GM23338 (cell line): ENCODE results near the gene CCDC82. TPM values are rescaled to one million over a fixed set of nuclear protein-coding genes. Genes with fewer than 3 reads are reported as not detected.

Source experiments
- ATAC-seq: fragments of 200-7000 bp; cut with Tn5 transposase; 3 replicates; pipeline ENCODE4 v1.9.1; 2020
- DNase-seq: peaks from one replicate; pipeline ENCODE4 v3.0.0-alpha.2; 2015; ENCODE audit warnings: low spot score
- H2AFZ ChIP-seq: fragments of 200-600 bp; sonication (generic); 2 replicates; pipeline ENCODE4 v1.8.0; 2016; ENCODE audit warnings: antibody characterized with exemption, mild to moderate bottlenecking, moderate library complexity
- H3F3A ChIP-seq: fragments of 200-600 bp; sonication (generic); replicated peaks from 2 replicates; pipeline ENCODE4 v1.8.0; 2017; ENCODE audit warnings: antibody characterized with exemption, mixed run types, low read depth
- H3K27ac ChIP-seq: fragments of 200-600 bp; sonication (generic); 2 replicates; pipeline ENCODE4 v1.6.1; 2016; ENCODE audit warnings: low read depth
- H3K27me3 ChIP-seq: fragments of 200-600 bp; sonication (generic); 2 replicates; pipeline ENCODE4 v1.8.0; 2016; ENCODE audit warnings: mild to moderate bottlenecking, mixed run types, moderate library complexity; ENCODE audit not compliant: insufficient read depth
- H3K36me3 ChIP-seq: fragments of 200-600 bp; sonication (generic); 2 replicates; pipeline ENCODE4 v1.8.0; 2016; ENCODE audit warnings: mild to moderate bottlenecking; ENCODE audit not compliant: insufficient read depth
- H3K4me1 ChIP-seq: fragments of 200-600 bp; sonication (generic); 2 replicates; pipeline ENCODE4 v1.8.0; 2016; ENCODE audit warnings: mild to moderate bottlenecking, moderate library complexity; ENCODE audit not compliant: insufficient read depth
- H3K4me2 ChIP-seq: fragments of 200-600 bp; sonication (generic); 2 replicates; pipeline ENCODE4 v1.7.1; 2017; ENCODE audit warnings: mixed run types
- H3K4me3 ChIP-seq: fragments of 200-600 bp; sonication (generic); 2 replicates; pipeline ENCODE4 v1.6.1; 2016; ENCODE audit warnings: mixed run types
- H3K79me2 ChIP-seq: fragments of 200-600 bp; sonication (generic); replicated peaks from 2 replicates; pipeline ENCODE4 v1.8.0; 2017; ENCODE audit warnings: mild to moderate bottlenecking; ENCODE audit not compliant: insufficient read depth
- H3K9me2 ChIP-seq: fragments of 200-600 bp; sonication (generic); 2 replicates; pipeline ENCODE4 v1.8.0; 2017; ENCODE audit not compliant: insufficient read depth
- H4K20me1 ChIP-seq: fragments of 200-600 bp; sonication (generic); replicated peaks from 2 replicates; pipeline ENCODE4 v1.8.0; 2017; ENCODE audit warnings: mild to moderate bottlenecking; ENCODE audit not compliant: insufficient read depth
- H3K27ac Mint-ChIP-seq: 2 replicates; pipeline ENCODE4 v1.8.0; 2020; ENCODE audit warnings: inconsistent platforms, mild to moderate bottlenecking, moderate library complexity, mixed read lengths
- H3K27me3 Mint-ChIP-seq: 3 replicates; pipeline ENCODE4 v1.8.0; 2022; ENCODE audit warnings: low read depth, mild to moderate bottlenecking, moderate library complexity, mixed read lengths, inconsistent platforms; ENCODE audit not compliant: insufficient read depth, poor library complexity
- H3K36me3 Mint-ChIP-seq: 3 replicates; pipeline ENCODE4 v1.8.0; 2021; ENCODE audit warnings: low read depth, mild to moderate bottlenecking, inconsistent platforms, moderate library complexity, mixed read lengths
- H3K4me1 Mint-ChIP-seq: 3 replicates; pipeline ENCODE4 v1.8.0; 2020; ENCODE audit warnings: mild to moderate bottlenecking, inconsistent platforms, mixed read lengths
- H3K4me3 Mint-ChIP-seq: 3 replicates; pipeline ENCODE4 v1.8.0; 2021; ENCODE audit warnings: moderate library complexity, mild to moderate bottlenecking, inconsistent platforms, mixed read lengths
- H3K9me3 Mint-ChIP-seq: 3 replicates; pipeline ENCODE4 v1.8.0; 2020; ENCODE audit warnings: moderate library complexity, mild to moderate bottlenecking, inconsistent platforms, mixed read lengths
- EZH2 ChIP-seq: fragments of 200-600 bp; sonication (generic); IDR thresholded peaks from one replicate; pipeline ENCODE4 v1.8.0; 2017; ENCODE audit warnings: antibody characterized with exemption, mild to moderate bottlenecking, low read depth; ENCODE audit not compliant: unreplicated experiment
- EZH2phosphoT487 ChIP-seq: fragments of 200-600 bp; sonication (generic); IDR thresholded peaks from one replicate; pipeline ENCODE4 v1.8.1; 2018; ENCODE audit warnings: antibody characterized with exemption; ENCODE audit not compliant: unreplicated experiment
- NANOG ChIP-seq: IDR thresholded peaks from 2 replicates; pipeline ENCODE4 v1.6.1; 2016; ENCODE audit warnings: antibody characterized with exemption, borderline replicate concordance
- STAT1 ChIP-seq: IDR thresholded peaks from one replicate; pipeline ENCODE4 v1.6.1; 2016; ENCODE audit warnings: antibody characterized with exemption; ENCODE audit not compliant: unreplicated experiment
- ZNF331 ChIP-seq: fragments of 250-450 bp; sonication (Bioruptor Pico); IDR thresholded peaks from 2 replicates; pipeline ENCODE4 v1.5.0; 2020; ENCODE audit warnings: low read depth, mild to moderate bottlenecking, moderate library complexity
- polyA plus RNA-seq: library from polyadenylated mRNA; unstranded; fragments of >200 nt; fragmentation: Nextera tagmentation; extraction: Ambion mirVana; gene quantifications from 2 replicates; pipeline ENCODE4 v1.2.1, GENCODE V29; 2016
- total RNA-seq: library from RNA; depleted of rRNA; stranded (reverse); fragments of >200 nt; shearing (Covaris generic); gene quantifications from 2 replicates; pipeline ENCODE4 v1.2.3, GENCODE V29; 2014
- TF ChIP-seq, protein P1 (sequence below): IDR thresholded peaks from 2 replicates; pipeline ENCODE4 v1.6.1; 2016; ENCODE audit warnings: antibody characterized with exemption
- TF ChIP-seq, protein P2 (sequence below), 2 experiments: fragments of 200-600 bp in 1 of 2; sonication (generic) in 1 of 2; conservative IDR thresholded peaks; 2 replicates each; pipeline versions ENCODE4 v1.5.1 to v1.6.1; 2016 to 2017; ENCODE audit warnings: antibody characterized with exemption in 2 of 2, low read depth in 2 of 2, mild to moderate bottlenecking in 2 of 2, moderate library complexity in 1 of 2
- TF ChIP-seq, protein P3 (sequence below): fragments of 250-450 bp; sonication (Bioruptor Pico); IDR thresholded peaks from 2 replicates; pipeline ENCODE4 v1.5.0; 2020; ENCODE audit warnings: mild to moderate bottlenecking, moderate library complexity

Gene CCDC82
- total and polyA plus RNA-seq, 2 experiments from 2014 or later: 15.7 to 45.8 TPM

DNA sequence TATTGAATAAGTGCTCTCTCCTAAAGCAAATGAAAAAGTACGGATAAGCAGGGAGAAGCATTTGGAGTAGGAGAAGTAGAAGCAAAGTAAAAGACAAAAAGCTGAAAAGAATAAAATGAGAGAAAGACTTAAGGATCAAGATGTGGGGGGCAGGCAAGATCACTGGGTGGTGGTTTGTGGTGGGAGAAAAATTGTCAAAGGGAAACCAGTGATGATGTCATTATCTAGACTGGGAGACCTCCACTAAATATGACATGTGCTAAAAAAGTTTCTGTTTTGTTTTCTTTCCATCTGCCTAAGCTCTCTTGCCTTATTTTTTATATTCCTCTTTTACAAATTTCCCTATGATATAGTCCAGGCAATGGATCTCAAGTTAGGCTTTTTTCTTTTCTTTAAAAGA lies 31.9 kb downstream of the CCDC82 start:
- Histone ChIP-seq H3K36me3 (no peaks in the 10 kb centered on the region), H3K9me2 (no peaks in the 10 kb centered on the region), H3K4me1 (no peaks in the 10 kb centered on the region), H3K27ac (no peak overlapping the region), H3K79me2 (no peaks in the 10 kb centered on the region), H2AFZ (no peak overlapping the region), H3F3A (no peaks in the 10 kb centered on the region), H3K27me3 (no peaks in the 10 kb centered on the region), H4K20me1 (no peaks in the 10 kb centered on the region), H3K4me2 (no peak overlapping the region), H3K4me3 (no peak overlapping the region)
- Mint-ChIP-seq H3K4me3 (no peak overlapping the region), H3K27me3 (no peaks in the 10 kb centered on the region), H3K36me3 (no peaks in the 10 kb centered on the region), H3K27ac (no peak overlapping the region), H3K4me1 (peaks cover 4% of the 10 kb centered on the region; the same call in 1 of the 3 replicates), H3K9me3 (no peaks in the 10 kb centered on the region)
- DNase-seq (no peak), ATAC-seq (no peak)
- TF ChIP-seq EZH2phosphoT487 (no peak), NANOG (no peak)
- TF ChIP-seq, protein P1, sequence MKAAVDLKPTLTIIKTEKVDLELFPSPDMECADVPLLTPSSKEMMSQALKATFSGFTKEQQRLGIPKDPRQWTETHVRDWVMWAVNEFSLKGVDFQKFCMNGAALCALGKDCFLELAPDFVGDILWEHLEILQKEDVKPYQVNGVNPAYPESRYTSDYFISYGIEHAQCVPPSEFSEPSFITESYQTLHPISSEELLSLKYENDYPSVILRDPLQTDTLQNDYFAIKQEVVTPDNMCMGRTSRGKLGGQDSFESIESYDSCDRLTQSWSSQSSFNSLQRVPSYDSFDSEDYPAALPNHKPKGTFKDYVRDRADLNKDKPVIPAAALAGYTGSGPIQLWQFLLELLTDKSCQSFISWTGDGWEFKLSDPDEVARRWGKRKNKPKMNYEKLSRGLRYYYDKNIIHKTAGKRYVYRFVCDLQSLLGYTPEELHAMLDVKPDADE: no peak

DNA sequence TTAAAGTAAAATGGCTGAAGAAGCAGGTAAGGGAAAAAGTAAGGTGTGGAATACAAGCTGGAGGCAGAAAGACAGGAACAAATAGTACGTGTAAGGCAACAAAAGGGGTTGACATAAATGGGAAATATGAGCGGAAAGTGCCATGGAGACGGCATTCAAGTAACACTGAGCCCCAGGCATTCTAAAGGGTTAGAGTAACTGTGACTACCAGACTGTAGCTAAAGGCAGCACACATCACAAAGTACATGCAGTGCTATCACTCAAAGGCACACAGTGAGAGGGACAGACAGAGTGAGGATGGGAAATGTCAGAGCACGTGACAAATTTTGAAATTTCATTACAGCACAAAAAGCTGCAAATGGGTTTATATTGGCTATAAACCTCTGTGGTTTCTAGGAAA lies 32.9 kb downstream of the CCDC82 start:
- H3F3A ChIP-seq: no peaks in the 10 kb centered on the region
- no peak for DNase-seq
- H3K79me2 ChIP-seq: no peaks in the 10 kb centered on the region
- no peak for ATAC-seq
- Mint-ChIP-seq H3K27me3 (no peaks in the 10 kb centered on the region), H3K4me1 (peaks cover 4% of the 10 kb centered on the region; the same call in 1 of the 3 replicates), H3K9me3 (no peaks in the 10 kb centered on the region), H3K27ac (no peak overlapping the region), H3K4me3 (no peak overlapping the region), H3K36me3 (no peaks in the 10 kb centered on the region)
- H3K4me1 ChIP-seq: no peaks in the 10 kb centered on the region
- H3K4me2 ChIP-seq: no peak overlapping the region
- no peak overlapping the region for H2AFZ ChIP-seq
- H3K4me3 ChIP-seq: no peak overlapping the region
- no peaks in the 10 kb centered on the region for H3K9me2 ChIP-seq
- no peak overlapping the region for H3K27ac ChIP-seq
- no peaks in the 10 kb centered on the region for H3K36me3 ChIP-seq
- no peaks in the 10 kb centered on the region for H4K20me1 ChIP-seq
- H3K27me3 ChIP-seq: no peaks in the 10 kb centered on the region
- no peak for TF ChIP-seq EZH2
- no peak for TF ChIP-seq ZNF331 (CRISPR knock-in tag)
- TF ChIP-seq EZH2phosphoT487: no peak
- TF ChIP-seq STAT1: no peak
- TF ChIP-seq, protein P2, sequence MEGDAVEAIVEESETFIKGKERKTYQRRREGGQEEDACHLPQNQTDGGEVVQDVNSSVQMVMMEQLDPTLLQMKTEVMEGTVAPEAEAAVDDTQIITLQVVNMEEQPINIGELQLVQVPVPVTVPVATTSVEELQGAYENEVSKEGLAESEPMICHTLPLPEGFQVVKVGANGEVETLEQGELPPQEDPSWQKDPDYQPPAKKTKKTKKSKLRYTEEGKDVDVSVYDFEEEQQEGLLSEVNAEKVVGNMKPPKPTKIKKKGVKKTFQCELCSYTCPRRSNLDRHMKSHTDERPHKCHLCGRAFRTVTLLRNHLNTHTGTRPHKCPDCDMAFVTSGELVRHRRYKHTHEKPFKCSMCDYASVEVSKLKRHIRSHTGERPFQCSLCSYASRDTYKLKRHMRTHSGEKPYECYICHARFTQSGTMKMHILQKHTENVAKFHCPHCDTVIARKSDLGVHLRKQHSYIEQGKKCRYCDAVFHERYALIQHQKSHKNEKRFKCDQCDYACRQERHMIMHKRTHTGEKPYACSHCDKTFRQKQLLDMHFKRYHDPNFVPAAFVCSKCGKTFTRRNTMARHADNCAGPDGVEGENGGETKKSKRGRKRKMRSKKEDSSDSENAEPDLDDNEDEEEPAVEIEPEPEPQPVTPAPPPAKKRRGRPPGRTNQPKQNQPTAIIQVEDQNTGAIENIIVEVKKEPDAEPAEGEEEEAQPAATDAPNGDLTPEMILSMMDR (conservative IDR thresholded peaks at IDR 0.05; ENCODE audit: low read depth in 2 of 2): no peak
- TF ChIP-seq NANOG: no peak
- TF ChIP-seq, protein P3, sequence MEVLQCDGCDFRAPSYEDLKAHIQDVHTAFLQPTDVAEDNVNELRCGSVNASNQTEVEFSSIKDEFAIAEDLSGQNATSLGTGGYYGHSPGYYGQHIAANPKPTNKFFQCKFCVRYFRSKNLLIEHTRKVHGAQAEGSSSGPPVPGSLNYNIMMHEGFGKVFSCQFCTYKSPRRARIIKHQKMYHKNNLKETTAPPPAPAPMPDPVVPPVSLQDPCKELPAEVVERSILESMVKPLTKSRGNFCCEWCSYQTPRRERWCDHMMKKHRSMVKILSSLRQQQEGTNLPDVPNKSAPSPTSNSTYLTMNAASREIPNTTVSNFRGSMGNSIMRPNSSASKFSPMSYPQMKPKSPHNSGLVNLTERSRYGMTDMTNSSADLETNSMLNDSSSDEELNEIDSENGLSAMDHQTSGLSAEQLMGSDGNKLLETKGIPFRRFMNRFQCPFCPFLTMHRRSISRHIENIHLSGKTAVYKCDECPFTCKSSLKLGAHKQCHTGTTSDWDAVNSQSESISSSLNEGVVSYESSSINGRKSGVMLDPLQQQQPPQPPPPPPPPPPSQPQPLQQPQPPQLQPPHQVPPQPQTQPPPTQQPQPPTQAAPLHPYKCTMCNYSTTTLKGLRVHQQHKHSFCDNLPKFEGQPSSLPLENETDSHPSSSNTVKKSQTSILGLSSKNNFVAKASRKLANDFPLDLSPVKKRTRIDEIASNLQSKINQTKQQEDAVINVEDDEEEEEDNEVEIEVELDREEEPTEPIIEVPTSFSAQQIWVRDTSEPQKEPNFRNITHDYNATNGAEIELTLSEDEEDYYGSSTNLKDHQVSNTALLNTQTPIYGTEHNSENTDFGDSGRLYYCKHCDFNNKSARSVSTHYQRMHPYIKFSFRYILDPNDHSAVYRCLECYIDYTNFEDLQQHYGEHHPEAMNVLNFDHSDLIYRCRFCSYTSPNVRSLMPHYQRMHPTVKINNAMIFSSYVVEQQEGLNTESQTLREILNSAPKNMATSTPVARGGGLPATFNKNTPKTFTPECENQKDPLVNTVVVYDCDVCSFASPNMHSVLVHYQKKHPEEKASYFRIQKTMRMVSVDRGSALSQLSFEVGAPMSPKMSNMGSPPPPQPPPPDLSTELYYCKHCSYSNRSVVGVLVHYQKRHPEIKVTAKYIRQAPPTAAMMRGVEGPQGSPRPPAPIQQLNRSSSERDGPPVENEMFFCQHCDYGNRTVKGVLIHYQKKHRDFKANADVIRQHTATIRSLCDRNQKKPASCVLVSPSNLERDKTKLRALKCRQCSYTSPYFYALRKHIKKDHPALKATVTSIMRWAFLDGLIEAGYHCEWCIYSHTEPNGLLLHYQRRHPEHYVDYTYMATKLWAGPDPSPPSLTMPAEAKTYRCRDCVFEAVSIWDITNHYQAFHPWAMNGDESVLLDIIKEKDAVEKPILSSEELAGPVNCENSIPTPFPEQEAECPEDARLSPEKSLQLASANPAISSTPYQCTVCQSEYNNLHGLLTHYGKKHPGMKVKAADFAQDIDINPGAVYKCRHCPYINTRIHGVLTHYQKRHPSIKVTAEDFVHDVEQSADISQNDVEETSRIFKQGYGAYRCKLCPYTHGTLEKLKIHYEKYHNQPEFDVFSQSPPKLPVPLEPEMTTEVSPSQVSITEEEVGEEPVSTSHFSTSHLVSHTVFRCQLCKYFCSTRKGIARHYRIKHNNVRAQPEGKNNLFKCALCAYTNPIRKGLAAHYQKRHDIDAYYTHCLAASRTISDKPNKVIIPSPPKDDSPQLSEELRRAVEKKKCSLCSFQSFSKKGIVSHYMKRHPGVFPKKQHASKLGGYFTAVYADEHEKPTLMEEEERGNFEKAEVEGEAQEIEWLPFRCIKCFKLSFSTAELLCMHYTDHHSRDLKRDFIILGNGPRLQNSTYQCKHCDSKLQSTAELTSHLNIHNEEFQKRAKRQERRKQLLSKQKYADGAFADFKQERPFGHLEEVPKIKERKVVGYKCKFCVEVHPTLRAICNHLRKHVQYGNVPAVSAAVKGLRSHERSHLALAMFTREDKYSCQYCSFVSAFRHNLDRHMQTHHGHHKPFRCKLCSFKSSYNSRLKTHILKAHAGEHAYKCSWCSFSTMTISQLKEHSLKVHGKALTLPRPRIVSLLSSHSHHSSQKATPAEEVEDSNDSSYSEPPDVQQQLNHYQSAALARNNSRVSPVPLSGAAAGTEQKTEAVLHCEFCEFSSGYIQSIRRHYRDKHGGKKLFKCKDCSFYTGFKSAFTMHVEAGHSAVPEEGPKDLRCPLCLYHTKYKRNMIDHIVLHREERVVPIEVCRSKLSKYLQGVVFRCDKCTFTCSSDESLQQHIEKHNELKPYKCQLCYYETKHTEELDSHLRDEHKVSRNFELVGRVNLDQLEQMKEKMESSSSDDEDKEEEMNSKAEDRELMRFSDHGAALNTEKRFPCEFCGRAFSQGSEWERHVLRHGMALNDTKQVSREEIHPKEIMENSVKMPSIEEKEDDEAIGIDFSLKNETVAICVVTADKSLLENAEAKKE (CRISPR knock-in tag): no peak
- TF ChIP-seq, protein P1: no peak
